WERI-Rb-1 (cell line): ENCODE results near the gene CALN1.

ENCODE experiments used
- DNase-seq: peaks from one replicate; pipeline ENCODE4 v3.0.0-alpha.2; 2020
- H3K27ac ChIP-seq: fragments of 250-450 bp; sonication (Bioruptor Pico); 2 replicates; pipeline ENCODE4 v1.5.1; 2020; ENCODE audit warnings: mild to moderate bottlenecking, moderate library complexity
- H3K27me3 ChIP-seq: fragments of 250-450 bp; sonication (Bioruptor Pico); 2 replicates; pipeline ENCODE4 v1.5.1; 2021; ENCODE audit warnings: mild to moderate bottlenecking, low read depth, moderate library complexity; ENCODE audit not compliant: insufficient read depth, severe bottlenecking
- H3K36me3 ChIP-seq: fragments of 250-450 bp; sonication (Bioruptor Pico); 2 replicates; pipeline ENCODE4 v1.5.1; 2020; ENCODE audit warnings: mild to moderate bottlenecking, moderate library complexity
- H3K4me3 ChIP-seq: 2 replicates; pipeline ENCODE4 v1.5.1; 2011; ENCODE audit warnings: low read depth, mild to moderate bottlenecking, control low read depth, low read length
- H3K9me3 ChIP-seq: fragments of 250-450 bp; sonication (Bioruptor Pico); 2 replicates; pipeline ENCODE4 v1.5.1; 2021; ENCODE audit warnings: mild to moderate bottlenecking, moderate library complexity; ENCODE audit not compliant: severe bottlenecking
- TF ChIP-seq, protein P1 (sequence below): IDR thresholded peaks from 2 replicates; pipeline ENCODE4 v1.5.1; 2011; ENCODE audit warnings: low read depth, mild to moderate bottlenecking, control low read depth, inconsistent platforms, low read length

CALN1 gene

DNA sequence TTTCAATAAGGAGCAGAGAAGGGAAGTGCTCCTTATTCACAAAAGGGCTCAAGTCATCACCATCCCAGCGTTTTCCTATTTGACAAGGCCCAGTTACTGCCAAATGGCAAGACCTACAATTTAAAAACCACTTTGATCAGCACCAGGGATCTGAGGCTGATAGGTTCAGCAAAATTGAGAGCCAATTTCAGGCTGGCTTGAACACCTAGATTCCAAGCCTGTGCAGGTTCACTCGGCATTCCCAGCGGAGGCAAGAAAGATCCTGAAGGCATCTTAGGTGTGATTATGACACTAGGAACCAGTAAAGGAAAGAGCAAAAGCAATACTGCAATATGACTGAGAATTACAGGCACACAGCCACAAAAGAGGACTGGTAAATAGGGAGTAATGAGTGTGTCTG lies 441.4 kb downstream of the CALN1 start:
- TF ChIP-seq, protein P1, sequence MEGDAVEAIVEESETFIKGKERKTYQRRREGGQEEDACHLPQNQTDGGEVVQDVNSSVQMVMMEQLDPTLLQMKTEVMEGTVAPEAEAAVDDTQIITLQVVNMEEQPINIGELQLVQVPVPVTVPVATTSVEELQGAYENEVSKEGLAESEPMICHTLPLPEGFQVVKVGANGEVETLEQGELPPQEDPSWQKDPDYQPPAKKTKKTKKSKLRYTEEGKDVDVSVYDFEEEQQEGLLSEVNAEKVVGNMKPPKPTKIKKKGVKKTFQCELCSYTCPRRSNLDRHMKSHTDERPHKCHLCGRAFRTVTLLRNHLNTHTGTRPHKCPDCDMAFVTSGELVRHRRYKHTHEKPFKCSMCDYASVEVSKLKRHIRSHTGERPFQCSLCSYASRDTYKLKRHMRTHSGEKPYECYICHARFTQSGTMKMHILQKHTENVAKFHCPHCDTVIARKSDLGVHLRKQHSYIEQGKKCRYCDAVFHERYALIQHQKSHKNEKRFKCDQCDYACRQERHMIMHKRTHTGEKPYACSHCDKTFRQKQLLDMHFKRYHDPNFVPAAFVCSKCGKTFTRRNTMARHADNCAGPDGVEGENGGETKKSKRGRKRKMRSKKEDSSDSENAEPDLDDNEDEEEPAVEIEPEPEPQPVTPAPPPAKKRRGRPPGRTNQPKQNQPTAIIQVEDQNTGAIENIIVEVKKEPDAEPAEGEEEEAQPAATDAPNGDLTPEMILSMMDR, result no peak
- Histone ChIP-seq H3K36me3 (no peaks in the 10 kb centered on the region), H3K9me3 (no peaks in the 10 kb centered on the region), H3K4me3 (no peak overlapping the region), H3K27ac (no peak overlapping the region), H3K27me3 (peaks cover 5% of the 10 kb centered on the region)
- no peak for DNase-seq

DNA sequence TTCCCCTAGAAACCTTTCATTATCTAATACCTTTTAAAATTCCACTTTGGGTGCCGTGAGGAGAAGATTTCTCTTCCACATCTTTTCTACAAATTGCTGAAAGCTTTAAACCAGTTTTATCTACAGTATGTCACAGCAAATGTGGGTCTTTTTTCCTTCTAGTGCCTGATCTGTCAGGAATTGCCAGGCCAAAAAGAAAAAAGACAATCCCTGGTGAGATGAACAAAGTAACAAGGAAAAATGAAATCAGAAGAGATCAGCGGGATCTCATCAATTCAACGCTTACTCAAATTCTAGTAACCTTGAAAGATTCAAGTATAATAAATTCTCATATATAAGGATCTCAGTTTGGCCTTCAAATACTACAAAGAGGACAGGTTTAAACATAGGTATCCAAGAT lies 449.5 kb downstream of the CALN1 start:
- no peak overlapping the region for H3K27ac ChIP-seq
- no peaks in the 10 kb centered on the region for H3K36me3 ChIP-seq
- no peak overlapping the region for H3K4me3 ChIP-seq
- TF ChIP-seq, protein P1, result no peak
- peaks cover 11% of the 10 kb centered on the region for H3K27me3 ChIP-seq
- DNase-seq, result no peak
- H3K9me3 ChIP-seq, result no peaks in the 10 kb centered on the region

DNA sequence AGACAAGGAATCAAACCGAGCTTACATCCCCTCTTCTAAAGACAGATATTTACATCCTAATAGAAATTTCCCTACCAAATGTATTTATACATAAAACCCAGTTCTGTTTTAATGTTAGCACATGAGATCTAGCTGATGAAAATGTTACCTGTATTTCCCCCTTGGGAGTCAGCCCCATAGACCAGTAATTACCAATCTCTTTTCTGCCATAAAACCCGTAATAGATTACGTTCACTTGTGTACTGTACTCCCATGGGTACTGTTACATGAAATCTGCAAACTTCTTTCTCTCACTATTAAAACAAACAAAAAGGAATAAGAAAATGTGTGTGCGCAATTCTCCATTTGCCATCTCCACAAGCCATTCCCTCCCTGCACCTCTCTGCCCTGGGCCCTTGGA lies 450.9 kb downstream of the CALN1 start:
- TF ChIP-seq, protein P1, result no peak
- H3K27me3 ChIP-seq, result peaks cover 11% of the 10 kb centered on the region
- no peak for DNase-seq
- no peak overlapping the region for H3K4me3 ChIP-seq
- H3K9me3 ChIP-seq, result no peaks in the 10 kb centered on the region
- H3K27ac ChIP-seq, result no peak overlapping the region
- H3K36me3 ChIP-seq, result no peaks in the 10 kb centered on the region

DNA sequence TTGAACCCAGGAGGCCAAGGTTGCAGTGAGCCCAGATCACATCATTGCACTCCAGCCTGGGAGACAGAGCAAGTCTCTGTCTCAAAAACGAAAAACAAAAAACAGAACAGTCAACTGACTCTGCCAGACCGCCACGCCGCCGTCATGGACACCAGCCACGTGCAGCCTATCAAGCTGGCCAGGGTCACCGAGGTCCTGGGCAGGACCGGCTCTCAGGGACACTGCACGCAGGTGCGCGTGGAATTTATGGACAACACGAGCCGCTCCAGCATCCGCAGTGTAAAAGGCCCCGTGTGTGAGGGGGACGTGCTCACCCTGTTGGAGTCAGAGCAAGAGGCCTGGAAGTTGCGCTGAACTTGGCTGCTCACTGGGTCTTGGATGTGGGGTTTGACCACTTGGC lies 470.0 kb downstream of the CALN1 start:
- no peak overlapping the region for H3K27ac ChIP-seq
- no peaks in the 10 kb centered on the region for H3K36me3 ChIP-seq
- no peak overlapping the region for H3K4me3 ChIP-seq
- no peaks in the 10 kb centered on the region for H3K9me3 ChIP-seq
- no peak for DNase-seq
- TF ChIP-seq, protein P1, result no peak
- H3K27me3 ChIP-seq, result peaks cover 27% of the 10 kb centered on the region

DNA sequence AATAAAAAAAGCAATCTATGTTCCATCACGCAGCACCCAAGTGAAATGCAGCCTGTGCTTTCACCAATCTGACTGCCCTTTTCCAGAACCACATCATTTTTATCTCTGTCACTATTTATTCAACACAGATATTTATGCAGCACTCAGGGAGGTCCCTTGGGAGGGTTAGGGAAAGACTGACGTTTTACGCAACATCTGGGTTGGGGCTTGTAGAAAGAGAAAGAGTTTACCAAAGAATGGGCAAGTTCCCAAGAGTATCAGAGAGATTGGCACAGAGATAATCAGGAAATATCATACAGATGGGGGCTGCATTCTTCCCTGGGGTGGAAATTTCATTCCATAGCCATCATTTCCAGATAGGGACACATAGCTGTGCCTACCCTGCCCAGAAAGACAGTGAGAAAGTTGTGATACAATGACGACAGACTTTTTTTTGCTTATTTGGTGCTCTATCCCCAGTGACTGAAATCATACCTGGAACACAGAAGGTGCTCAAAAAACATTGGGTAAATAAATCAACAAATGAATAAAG lies 474.2 kb downstream of the CALN1 start:
- peaks cover 19% of the 10 kb centered on the region for H3K27me3 ChIP-seq
- no peak overlapping the region for H3K4me3 ChIP-seq
- DNase-seq, result no peak
- TF ChIP-seq, protein P1, result no peak
- H3K36me3 ChIP-seq, result no peaks in the 10 kb centered on the region
- H3K9me3 ChIP-seq, result no peaks in the 10 kb centered on the region
- H3K27ac ChIP-seq, result no peak overlapping the region

DNA sequence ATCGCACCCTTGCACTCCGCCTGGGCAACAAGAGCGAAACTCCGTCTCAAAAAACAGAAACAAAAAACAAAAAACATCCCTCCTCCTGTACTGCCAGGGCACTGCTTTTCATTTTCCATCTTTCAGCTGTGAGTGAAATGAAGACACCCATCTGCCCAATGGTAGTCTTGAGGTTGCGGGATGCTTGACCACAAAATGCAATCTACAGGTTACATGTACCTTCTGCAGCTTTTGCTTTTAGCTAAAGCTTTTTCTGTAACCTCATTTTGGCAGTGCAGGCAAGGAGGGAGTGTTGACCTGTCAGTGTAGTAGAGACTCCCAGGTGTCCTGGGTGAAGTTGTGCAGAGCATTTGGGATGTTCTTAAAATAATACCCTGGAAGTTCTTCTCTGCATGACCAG lies 476.5 kb downstream of the CALN1 start:
- no peaks in the 10 kb centered on the region for H3K9me3 ChIP-seq
- H3K27ac ChIP-seq, result no peak overlapping the region
- TF ChIP-seq, protein P1, result no peak
- no peaks in the 10 kb centered on the region for H3K36me3 ChIP-seq
- H3K4me3 ChIP-seq, result no peak overlapping the region
- H3K27me3 ChIP-seq, result peaks cover 20% of the 10 kb centered on the region
- DNase-seq, result no peak
